K562 (cell line): ENCODE measurements around the gene COX4I2. TPM values are rescaled to one million over a fixed set of nuclear protein-coding genes. Genes with fewer than 3 reads are reported as not detected.

Experiments used
- ARID1B ChIP-seq: fragments of 450-650 bp; IDR thresholded peaks from 2 replicates; pipeline ENCODE4 v1.6.1; 2016; ENCODE audit warnings: antibody characterized with exemption, mild to moderate bottlenecking, inconsistent platforms
- ASH1L ChIP-seq: fragments of 450-650 bp; IDR thresholded peaks from 2 replicates; pipeline ENCODE4 v1.6.1; 2018; ENCODE audit warnings: borderline replicate concordance, mild to moderate bottlenecking, low read depth; ENCODE audit not compliant: partially characterized antibody
- CBX5 ChIP-seq: IDR thresholded peaks from 2 replicates; pipeline ENCODE4 v1.6.1; 2014; ENCODE audit warnings: low read depth, borderline replicate concordance
- CXXC5 ChIP-seq: fragments of 250-450 bp; sonication (Bioruptor Pico); IDR thresholded peaks from 2 replicates; pipeline ENCODE4 v1.8.0; 2022; ENCODE audit warnings: inconsistent platforms, mild to moderate bottlenecking, moderate library complexity
- FOXP1 ChIP-seq: sonication (generic); formaldehyde crosslinking; IDR thresholded peaks from 2 replicates; pipeline ENCODE4 v1.8.0; 2022; ENCODE audit warnings: mild to moderate bottlenecking, missing genetic modification reagents
- IRF9 ChIP-seq: fragments of 450-650 bp; IDR thresholded peaks from 2 replicates; pipeline ENCODE4 v1.6.1; 2016; ENCODE audit warnings: missing biosample characterization, missing genetic modification characterization
- JUN ChIP-seq, 2 experiments: sonication (generic) in 1 of 2; formaldehyde crosslinking in 1 of 2; IDR thresholded peaks; 2 replicates each; pipeline versions ENCODE4 v1.6.1 to v1.8.0; 2012 to 2022; ENCODE audit warnings: borderline replicate concordance in 2 of 2, mild to moderate bottlenecking in 2 of 2, improper control_type of control experiment in 1 of 2, low read depth in 1 of 2, low read length in 1 of 2, missing genetic modification reagents in 1 of 2
- JUND ChIP-seq, 2 experiments: IDR thresholded peaks; 2 replicates in 1 of 2; 3 replicates in 1 of 2; pipeline ENCODE4 v1.6.1; 2011; ENCODE audit warnings: borderline replicate concordance in 2 of 2, low read depth in 2 of 2, low read length in 2 of 2, improper control_type of control experiment in 1 of 2, missing biosample characterization in 1 of 2, missing genetic modification characterization in 1 of 2, missing genetic modification reagents in 1 of 2
- KDM1A ChIP-seq, 2 experiments: fragments of 450-650 bp; IDR thresholded peaks; 2 replicates each; pipeline ENCODE4 v1.6.1; 2016; ENCODE audit warnings: mild to moderate bottlenecking in 2 of 2
- KDM4B ChIP-seq, 2 experiments: fragments of 450-650 bp in 1 of 2; sonication (generic) in 1 of 2; IDR thresholded peaks; 2 replicates each; pipeline ENCODE4 v1.6.1; 2016 to 2017; ENCODE audit warnings: borderline replicate concordance in 2 of 2, antibody characterized with exemption in 1 of 2, low read depth in 1 of 2, mild to moderate bottlenecking in 1 of 2
- PKNOX1 ChIP-seq: fragments of 450-650 bp; IDR thresholded peaks from 2 replicates; pipeline ENCODE4 v1.6.1; 2016
- POLR2AphosphoS2 ChIP-seq: IDR thresholded peaks from 2 replicates; pipeline ENCODE4 v1.6.1; 2012; ENCODE audit warnings: low read length, improper control_type of control experiment
- POLR2H ChIP-seq: IDR thresholded peaks from 2 replicates; pipeline ENCODE4 v1.6.1; 2016; ENCODE audit warnings: missing genetic modification characterization, low read depth, mild to moderate bottlenecking, control low read depth, missing compliant biosample characterization, moderate library complexity
- POLR3A ChIP-seq: IDR thresholded peaks from 2 replicates; pipeline ENCODE4 v1.6.1; 2011; ENCODE audit warnings: borderline replicate concordance, mild to moderate bottlenecking, moderate library complexity; ENCODE audit not compliant: insufficient read length, insufficient read depth; ENCODE audit errors: extremely low read depth
- RBFOX2 ChIP-seq: fragments of 200-400 bp; formaldehyde crosslinking; IDR thresholded peaks from 2 replicates; pipeline ENCODE4 v1.6.1; 2017; ENCODE audit warnings: low read depth, mild to moderate bottlenecking, low read length, moderate library complexity
- STAT5B ChIP-seq: fragments of 250-450 bp; sonication (Bioruptor Pico); IDR thresholded peaks from 2 replicates; pipeline ENCODE4 v1.8.0; 2021; ENCODE audit warnings: mild to moderate bottlenecking, inconsistent platforms
- TFAP4 ChIP-seq: sonication (generic); formaldehyde crosslinking; IDR thresholded peaks from 2 replicates; pipeline ENCODE4 v1.8.0; 2022; ENCODE audit warnings: missing genetic modification reagents, mild to moderate bottlenecking, moderate library complexity, borderline replicate concordance
- UBTF ChIP-seq, 2 experiments: IDR thresholded peaks; 2 replicates each; pipeline ENCODE4 v1.6.1; 2012; ENCODE audit warnings: improper control_type of control experiment in 2 of 2, low read depth in 2 of 2, low read length in 2 of 2, borderline replicate concordance in 1 of 2
- ZNF217 ChIP-seq: sonication (generic); formaldehyde crosslinking; IDR thresholded peaks from 2 replicates; pipeline ENCODE4 v1.8.0; 2022; ENCODE audit warnings: mild to moderate bottlenecking, missing genetic modification reagents
- ZNF316 ChIP-seq: fragments of 450-650 bp; IDR thresholded peaks from 2 replicates; pipeline ENCODE4 v1.6.1; 2016
- ZNF77 ChIP-seq: fragments of 250-450 bp; sonication (Bioruptor Pico); IDR thresholded peaks from 2 replicates; pipeline ENCODE4 v1.5.0; 2020
- polyA plus RNA-seq, 8 experiments: library from polyadenylated mRNA; depleted of rRNA in 4 of 8; stranded (reverse) in 5 of 8; unstranded in 3 of 8; fragments of >200 nt; fragmentation: Nextera tagmentation in 2 of 8; fragmentation: Illumina TruSeq in 1 of 8; extraction: Ambion mirVana in 2 of 8; extraction: Trizol in 1 of 8; gene quantifications; 2 replicates each; pipeline versions ENCODE4 v1.2.1 to v1.2.3, GENCODE V29; 2011 to 2014; ENCODE audit warnings: inconsistent platforms in 1 of 8, missing spikeins in 1 of 8
- total RNA-seq, 7 experiments: library from RNA; depleted of rRNA in 6 of 7; stranded (reverse); fragments of >200 nt in 6 of 7; fragmentation: Illumina TruSeq in 2 of 7; extraction: Trizol in 2 of 7; gene quantifications; 2 replicates each; pipeline versions ENCODE4 v1.2.1 to v1.2.3, GENCODE V29; 2011 to 2021; ENCODE audit warnings: low replicate concordance in 1 of 7

COX4I2 gene
- total and polyA plus RNA-seq, 9 of the 15 experiments (the other 6 are each of a cell fraction or from before 2014, with no cell fraction given), result not detected

- TF ChIP-seq ZNF217, result no peak
- TF ChIP-seq JUN (IDR thresholded peaks at IDR 0.05; ENCODE audit: borderline replicate concordance, low read depth, low read length), result peak; percentile 75; the same call in 1 of the 2 replicates
- no peak for TF ChIP-seq JUN (CRISPR knock-in tag; IDR thresholded peaks at IDR 0.05; ENCODE audit: borderline replicate concordance)
- no peak for TF ChIP-seq KDM4B (IDR thresholded peaks at IDR 0.05; ENCODE audit: borderline replicate concordance in 2 of 2, low read depth in 1 of 2)
- TF ChIP-seq PKNOX1, result no peak
- TF ChIP-seq UBTF (IDR thresholded peaks at IDR 0.05; ENCODE audit: borderline replicate concordance in 1 of 2, low read depth in 2 of 2, low read length in 2 of 2), result no peak
- no peak for TF ChIP-seq IRF9
- peak; percentile 69 for TF ChIP-seq ARID1B
- no peak for TF ChIP-seq STAT5B (CRISPR knock-in tag)
- TF ChIP-seq POLR2AphosphoS2, result no peak
- no peak for TF ChIP-seq POLR3A
- TF ChIP-seq ASH1L, result no peak
- TF ChIP-seq POLR2H (tag), result no peak
- peak; percentile 91 for TF ChIP-seq JUND (IDR thresholded peaks at IDR 0.05; ENCODE audit: borderline replicate concordance, low read depth, low read length)
- TF ChIP-seq JUND (tag; IDR thresholded peaks at IDR 0.05; ENCODE audit: borderline replicate concordance, low read depth, low read length), result peak; percentile 75; the same call in 2 of the 3 replicates
- peak; percentile 68 for TF ChIP-seq ZNF316
- no peak for TF ChIP-seq FOXP1
- TF ChIP-seq ZNF77 (CRISPR knock-in tag), result no peak
- no peak for TF ChIP-seq CBX5
- TF ChIP-seq RBFOX2, result 0 out of 2 replicates have a peak, but pooled peaks have one; percentile 21
- no peak; the same call in 1 of the 2 replicates for TF ChIP-seq CXXC5
- TF ChIP-seq KDM1A (IDR thresholded peaks at IDR 0.05), result peak in 1 of 2 experiments; percentile 42; a peak in 1 of 4 replicates
- peak; percentile 80 for TF ChIP-seq TFAP4 (CRISPR knock-in tag)
These were observed 44.3 kb upstream of the COX4I2 start (continued) for GRCh38 chr20:31593221-31594001.
